Hematopoietic multipotent progenitor cell (in vitro differentiated cells): Measurements from ENCODE around the gene MORN1. TPM values are rescaled to one million over a fixed set of nuclear protein-coding genes. Genes with fewer than 3 reads are reported as not detected.

ENCODE experiments used
- DNase-seq, 3 donors: peaks; one replicate each; pipeline ENCODE4 v3.0.0-alpha.2; 2011 to 2015; ENCODE audit warnings: low read depth in 2 of 3, low spot score in 2 of 3
- total RNA-seq: library from RNA; depleted of rRNA; stranded (reverse); fragments of >200 nt; gene quantifications from one replicate; pipeline ENCODE4 v1.2.3, GENCODE V29; 2012

Gene MORN1
- total RNA-seq, 1 donor: 17.8 TPM

DNA sequence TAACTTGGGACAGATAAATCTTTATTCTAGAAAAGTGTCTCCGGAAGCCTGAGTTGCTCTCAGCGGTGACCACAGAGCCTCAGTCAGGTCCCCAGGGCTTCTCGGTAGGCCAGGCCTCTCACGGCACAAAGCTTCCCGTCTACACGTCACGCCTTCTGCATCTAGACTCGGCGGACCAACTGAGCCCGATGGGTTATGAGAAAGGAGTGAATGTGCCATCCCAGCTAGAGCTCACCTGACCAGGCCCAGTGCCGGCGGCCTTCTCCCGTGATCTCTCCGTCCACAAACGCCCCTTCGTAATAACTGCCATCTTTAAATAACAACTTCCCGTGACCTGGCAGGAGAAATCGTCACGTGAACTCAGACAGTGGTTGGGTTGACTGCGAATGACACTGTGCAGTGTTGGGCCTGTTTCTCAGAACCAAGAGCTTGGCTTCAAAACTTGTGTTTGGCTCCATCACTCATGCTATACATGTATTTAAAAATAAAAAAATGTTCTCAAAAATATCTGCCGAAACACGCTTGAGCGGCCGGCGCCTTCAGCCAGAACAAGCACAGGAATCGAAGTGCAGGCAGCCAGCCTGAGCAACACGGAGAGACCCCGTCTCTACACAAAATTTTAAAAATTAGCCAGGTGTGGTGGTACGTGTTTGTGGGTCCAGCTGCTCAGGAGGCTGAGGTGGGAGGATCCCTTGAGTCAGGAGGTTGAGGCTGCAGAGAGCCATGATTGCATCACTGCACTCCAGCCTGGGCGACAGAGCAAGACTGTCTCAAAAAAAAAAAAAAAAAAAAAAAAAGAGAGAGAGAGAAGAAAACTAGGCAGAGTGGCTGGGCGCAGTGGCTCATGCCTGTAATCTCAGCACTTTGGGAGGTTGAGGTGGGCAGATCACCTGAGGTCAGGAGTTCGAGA, 3.1 kb downstream of the MORN1 start:
- DNase-seq: no peak

DNA sequence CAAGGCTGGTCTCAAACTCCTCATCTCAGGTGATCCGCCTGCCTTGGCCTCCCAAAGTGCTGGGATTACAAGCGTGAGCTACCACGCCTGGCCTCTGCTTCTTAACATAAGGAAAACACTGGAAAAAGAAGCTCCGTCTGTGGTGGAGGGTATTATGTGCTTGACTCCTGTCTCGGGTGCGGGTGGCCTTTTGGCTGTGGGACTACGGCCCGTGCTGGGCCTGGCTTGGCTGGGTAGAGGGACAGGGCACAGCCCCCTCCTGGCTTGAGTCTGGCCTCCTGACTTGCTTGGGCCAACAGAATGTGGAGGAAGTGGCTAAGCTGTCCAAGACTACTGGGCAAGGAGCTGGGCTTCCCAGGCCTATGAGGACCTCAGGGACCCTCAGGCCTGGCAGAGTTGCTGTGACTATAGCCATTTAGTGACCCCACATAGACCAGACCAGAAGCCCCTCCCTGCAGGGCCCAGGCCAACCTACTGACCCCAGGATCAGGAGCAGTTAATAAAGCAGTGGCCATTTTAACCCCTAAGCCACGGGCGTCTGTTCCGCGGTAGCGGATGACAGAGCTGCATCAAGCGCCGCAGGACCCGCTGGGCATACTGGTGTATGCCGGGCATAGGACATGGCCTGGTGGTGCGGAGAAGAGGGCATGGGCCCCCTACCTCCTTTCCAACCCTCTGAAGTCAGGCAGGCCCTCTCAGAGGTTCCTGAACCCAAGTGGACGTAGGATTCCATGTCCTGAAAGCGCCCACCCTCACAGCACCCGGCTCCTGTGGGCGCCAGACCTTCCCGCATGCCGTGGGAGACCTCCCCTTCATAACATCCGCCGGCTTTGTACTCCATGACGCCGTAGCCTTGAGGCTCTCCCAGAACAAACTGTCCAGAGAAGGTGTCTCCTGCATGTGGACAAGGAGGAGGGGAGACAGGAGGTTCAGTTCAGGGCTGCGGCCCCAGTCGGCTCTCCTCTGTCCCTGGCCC, 4.4 kb downstream of the MORN1 start:
- no peak for DNase-seq

DNA sequence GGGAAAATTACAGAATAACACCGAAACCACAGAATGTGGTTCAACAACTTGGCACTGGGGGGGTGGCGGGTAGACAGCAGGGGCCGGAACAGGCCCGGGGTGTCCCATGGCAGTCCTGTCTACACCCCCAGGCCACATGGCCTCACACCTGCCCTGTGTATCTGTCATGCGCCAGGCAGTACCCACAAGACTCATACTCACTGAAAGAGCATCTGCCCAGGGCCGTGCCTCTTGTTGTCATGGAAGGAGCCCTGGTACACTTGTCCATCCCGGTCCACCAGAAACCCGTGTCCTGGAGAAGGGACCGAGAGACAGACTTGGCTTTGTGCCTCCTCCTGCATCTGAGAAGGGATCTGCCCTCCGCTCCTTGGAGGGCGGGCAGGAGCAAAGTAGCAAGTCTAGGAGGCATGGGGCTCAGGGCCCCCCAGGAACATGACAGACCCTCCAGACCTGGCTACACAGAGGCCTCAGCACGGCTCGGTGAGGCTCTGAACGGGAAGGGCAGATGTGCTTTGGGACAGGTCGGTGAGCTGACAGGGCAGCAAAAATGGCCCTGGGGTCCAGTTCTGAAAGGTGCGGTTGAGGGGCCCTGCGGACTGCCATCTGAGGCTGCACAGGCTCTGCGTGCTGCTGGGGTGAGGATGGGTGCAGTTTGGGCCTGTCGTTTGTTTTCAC, 5.6 kb downstream of the MORN1 start:
- no peak for DNase-seq

- no peak for DNase-seq
Measured at GRCh38 chr1:2384941-2385481, 6.3 kb downstream of the MORN1 start.

GRCh38 chr1:2384130-2384860, 7.1 kb downstream of the MORN1 start:
- DNase-seq: no peak

GRCh38 chr1:2383576-2383975, 7.8 kb downstream of the MORN1 start:
- DNase-seq: no peak

DNA sequence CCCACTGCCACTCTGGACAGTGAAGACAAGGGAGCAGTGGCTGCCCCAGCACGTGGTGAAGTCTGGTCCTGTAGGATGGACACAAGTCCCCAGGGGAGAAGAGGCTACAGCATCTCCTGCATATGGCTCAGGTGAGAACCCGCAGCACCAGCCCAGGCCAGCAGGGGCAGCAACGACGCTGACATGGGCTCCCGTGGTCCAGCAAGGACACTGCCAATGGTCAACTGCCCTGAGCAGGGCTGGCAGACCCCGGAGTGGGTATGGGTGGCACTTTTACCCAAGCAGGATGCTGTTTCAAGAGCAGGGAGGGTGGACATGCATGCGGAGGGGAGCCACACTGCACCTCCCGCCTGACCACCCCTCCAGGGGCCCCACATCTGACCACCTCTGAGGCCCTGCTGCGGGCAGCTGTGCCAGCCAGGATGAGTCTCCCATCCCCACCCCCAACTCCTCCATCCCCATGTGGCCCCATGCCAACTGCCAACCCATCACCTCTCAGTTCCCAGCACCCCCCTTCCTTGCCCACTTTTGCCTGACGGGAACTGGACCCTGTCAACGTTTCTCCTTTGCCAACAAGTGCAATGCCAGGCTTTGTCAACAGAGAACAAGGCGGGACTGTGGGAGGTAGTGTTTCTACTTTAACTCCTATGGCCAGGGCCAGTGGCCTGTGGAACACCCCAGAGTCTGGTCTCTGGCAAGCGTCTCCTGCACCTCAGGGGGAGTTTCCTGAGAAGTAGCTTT, 8.6 kb downstream of the MORN1 start:
- no peak for DNase-seq

- peak; percentile 57 to 69 (median 58) for DNase-seq
Measured at GRCh38 chr1:2381741-2382620, 9.4 kb downstream of the MORN1 start.

DNA sequence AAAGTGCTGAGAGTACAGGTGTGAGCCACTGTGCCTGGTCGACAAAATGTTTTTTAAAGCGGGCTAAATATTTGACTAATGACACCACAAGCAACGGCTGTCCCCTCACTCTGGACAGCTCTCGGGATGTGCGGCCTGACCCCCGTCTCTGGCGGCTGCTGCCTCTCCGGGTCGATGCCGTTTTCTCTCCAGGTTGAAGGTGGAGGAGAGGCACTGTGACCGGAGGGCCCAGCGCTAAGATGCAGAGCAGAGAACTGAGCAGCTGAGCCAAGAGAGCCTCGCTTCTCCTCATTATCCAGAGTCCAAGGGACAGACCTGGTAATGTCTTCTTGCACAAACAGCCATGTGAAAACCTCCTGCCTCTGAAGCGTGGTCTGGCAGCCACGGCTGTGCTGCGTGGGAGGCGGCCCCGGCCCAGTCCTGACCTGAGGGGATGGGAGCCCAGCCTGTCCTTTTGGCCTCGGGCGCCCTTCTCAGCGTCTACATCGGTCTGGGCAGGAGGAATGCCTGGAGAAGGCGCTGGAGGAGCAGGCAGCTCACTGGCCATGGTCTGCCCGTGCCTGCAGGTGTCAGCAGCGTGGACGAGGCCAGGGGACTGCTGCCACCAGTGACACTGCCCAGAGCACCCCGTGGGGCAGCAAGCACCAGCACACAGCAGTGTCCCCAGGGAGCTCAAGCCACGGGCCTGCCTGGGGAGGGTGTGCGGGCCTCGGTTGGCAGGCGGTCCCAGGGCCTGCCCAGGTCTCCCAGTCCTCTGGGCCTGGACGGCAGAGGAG, 10.3 kb downstream of the MORN1 start:
- DNase-seq: no peak

- no peak for DNase-seq
Measured at GRCh38 chr1:2379733-2380404, 11.5 kb downstream of the MORN1 start.

GRCh38 chr1:2378956-2379732, 12.2 kb downstream of the MORN1 start:
- DNase-seq: no peak

GRCh38 chr1:2378441-2378851, 12.9 kb downstream of the MORN1 start:
- DNase-seq: no peak

GRCh38 chr1:2377751-2378440, 13.5 kb downstream of the MORN1 start:
- no peak for DNase-seq

- DNase-seq: no peak
Measured at GRCh38 chr1:2376931-2377672, 14.3 kb downstream of the MORN1 start.

DNA sequence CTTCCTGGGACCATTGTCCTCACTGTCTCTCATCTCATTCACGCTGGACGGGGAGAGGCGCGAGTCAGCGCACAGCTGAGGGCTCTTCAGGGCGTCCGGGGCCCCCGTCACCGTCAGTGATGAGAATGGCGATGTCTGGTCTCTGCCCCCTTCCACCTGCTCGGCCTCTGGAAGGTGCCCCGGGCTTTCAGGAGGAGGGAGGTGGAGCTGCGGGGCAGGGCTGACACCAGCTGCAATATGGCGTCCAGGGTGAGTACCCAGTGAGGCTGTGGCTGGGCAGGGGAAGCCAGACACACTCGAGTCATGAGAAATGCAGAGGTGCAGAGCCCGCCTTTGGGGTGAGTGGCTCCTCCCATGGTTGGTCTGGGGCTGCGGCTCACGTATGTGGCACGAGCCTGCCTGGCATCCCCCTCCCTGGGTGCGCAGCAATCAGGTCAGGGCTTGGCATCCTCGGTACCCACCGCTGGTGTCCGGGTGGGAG, 15.1 kb downstream of the MORN1 start:
- no peak for DNase-seq
